Suprapubic skin (tissue), 4 donors: ENCODE results near the gene BAHCC1.

ENCODE experiments used
- EP300 ChIP-seq: sonication (generic); formaldehyde crosslinking; IDR thresholded peaks from one replicate; pipeline ENCODE4 v1.6.1; 2017; ENCODE audit warnings: antibody characterized with exemption
- POLR2A ChIP-seq, 2 donors: fragments of 450-650 bp; IDR thresholded peaks; one replicate each; pipeline ENCODE4 v1.6.1; 2017; ENCODE audit warnings: antibody characterized with exemption in 2 of 2, mild to moderate bottlenecking in 2 of 2, moderate library complexity in 2 of 2
- POLR2AphosphoS5 ChIP-seq, 3 donors: sonication (generic); formaldehyde crosslinking; IDR thresholded peaks; one replicate each; pipeline ENCODE4 v1.6.1; 2017; ENCODE audit warnings: antibody characterized with exemption in 3 of 3

- TF ChIP-seq POLR2AphosphoS5 (IDR thresholded peaks at IDR 0.05) (no peak), POLR2A (IDR thresholded peaks at IDR 0.05) (no peak), EP300 (no peak)
Measured at GRCh38 chr17:81434072-81434471, 38.8 kb downstream of the BAHCC1 start.
